Activated T-cell treated with anti-CD3 and anti-CD28 coated beads for 48 hours (primary cell): ENCODE results near the gene BBS4.

Experiments used
- DNase-seq: peaks from one replicate; pipeline ENCODE4 v3.0.0-alpha.2; 2020; ENCODE audit warnings: low read depth

The BBS4 gene

GRCh38 chr15:72764656-72765055 lies 78.6 kb downstream of the BBS4 start:
- no peak for DNase-seq

DNA sequence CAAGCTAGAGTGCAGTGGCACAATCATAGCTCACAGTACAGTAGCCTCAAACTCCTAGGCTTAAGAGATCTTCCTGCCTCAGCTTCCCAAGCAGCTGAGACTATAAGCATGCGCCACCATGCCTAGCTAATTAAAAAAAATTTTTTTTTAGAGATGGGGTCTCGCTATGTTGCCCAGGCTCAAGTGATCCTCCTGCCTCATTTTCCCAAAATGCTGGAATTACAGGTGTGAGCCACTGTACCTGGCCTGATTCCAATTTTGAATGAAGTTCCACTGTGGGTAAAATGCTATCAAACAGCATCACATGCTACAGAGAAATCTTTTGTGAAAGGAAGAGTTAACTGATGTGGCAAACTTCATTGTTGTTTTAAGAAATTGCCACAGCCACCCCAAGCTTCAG lies 80.0 kb downstream of the BBS4 start:
- DNase-seq = no peak

GRCh38 chr15:72766780-72767179 lies 80.8 kb downstream of the BBS4 start:
- no peak for DNase-seq

- DNase-seq = no peak
These were observed 84.8 kb downstream of the BBS4 start for GRCh38 chr15:72770673-72771328.

DNA sequence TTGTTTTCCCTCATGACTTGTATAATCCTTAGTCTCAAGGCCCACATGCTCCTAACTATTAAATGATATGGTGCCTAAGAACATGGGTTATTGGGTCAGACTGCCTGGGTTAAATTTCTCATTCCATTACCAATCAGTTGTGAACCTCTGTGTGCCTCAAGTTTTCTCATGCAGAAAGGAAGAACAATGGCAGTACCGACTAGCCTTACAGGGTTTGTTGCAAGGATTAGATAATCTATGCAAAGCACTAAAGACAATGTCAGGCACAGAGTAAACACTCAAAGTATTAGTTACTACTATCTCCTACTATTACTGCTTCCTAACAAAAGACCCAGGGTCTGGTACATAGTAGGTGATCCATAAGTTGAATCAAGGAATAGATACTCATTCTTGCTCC lies 85.3 kb downstream of the BBS4 start:
- DNase-seq = no peak

DNA sequence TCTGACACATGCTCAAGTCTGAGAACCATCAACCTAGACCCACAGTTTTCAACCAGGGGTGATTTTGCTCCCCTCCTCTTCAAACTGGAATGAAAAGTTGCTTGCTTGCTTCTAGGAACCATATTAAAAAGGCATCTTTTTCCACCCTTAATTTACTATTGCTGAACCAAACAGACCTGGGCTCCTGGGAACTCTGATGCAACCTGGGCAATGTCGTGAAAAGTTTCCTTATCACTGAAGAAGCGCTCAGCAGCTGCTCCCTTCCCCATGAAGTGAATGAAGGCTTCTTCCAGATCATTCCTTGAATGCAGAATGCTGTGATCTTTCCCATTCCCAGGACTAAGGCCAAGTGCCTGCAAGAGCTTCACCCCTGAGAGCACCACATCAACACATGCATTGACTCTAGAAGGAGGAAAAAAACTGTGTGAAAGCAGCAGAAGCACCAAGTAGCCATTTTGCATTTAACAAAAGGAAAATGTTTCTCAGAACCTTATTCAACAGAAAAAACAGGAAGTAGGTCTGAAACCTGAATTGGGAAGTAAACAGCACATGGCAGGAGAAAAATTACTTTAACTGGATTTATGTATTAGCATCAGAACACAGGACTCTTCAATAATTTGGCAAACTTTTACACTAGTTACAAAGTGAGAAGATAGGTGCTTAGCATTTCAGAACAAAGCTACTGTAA lies 88.8 kb downstream of the BBS4 start:
- DNase-seq = no peak

DNA sequence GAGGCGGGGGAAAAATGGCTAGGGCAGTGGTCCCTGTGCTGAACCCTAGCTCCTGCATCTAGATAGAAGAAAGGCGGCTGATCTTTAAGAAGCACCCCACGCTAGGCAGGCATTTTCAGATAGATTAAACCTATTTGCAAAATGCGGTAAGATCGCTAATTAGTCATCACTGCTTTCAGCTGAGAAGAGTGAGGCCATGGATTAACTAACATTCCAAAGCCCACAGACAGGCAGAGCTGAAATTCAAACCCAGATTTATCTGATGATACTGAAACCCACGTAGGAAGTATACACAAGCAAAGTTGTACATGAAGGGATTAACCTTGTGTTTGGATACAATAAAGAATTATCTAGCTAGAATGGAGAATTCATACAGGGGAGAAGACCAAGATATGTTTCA lies 92.8 kb downstream of the BBS4 start:
- DNase-seq = no peak

DNA sequence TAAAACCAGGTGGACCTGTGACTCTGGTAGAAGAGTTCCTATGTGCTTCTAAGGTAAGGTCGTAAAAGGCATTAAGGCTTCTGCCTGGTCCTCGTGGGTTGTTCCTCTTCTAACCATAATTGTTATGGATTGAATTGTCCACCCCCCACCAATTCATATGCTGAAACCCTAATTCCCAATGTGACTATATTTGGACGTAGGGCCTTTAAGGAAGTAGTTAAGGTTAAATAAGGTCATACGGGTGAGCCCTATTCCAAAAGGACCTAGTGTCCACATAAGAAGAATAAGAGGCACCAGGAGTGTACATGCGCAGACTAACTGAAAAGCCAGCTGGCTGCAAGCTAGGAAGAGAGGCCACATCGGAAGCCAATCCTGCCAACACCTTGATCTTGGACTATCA lies 95.6 kb downstream of the BBS4 start:
- DNase-seq = no peak

- no peak for DNase-seq
These were observed 96.4 kb downstream of the BBS4 start for GRCh38 chr15:72782274-72783003.

DNA sequence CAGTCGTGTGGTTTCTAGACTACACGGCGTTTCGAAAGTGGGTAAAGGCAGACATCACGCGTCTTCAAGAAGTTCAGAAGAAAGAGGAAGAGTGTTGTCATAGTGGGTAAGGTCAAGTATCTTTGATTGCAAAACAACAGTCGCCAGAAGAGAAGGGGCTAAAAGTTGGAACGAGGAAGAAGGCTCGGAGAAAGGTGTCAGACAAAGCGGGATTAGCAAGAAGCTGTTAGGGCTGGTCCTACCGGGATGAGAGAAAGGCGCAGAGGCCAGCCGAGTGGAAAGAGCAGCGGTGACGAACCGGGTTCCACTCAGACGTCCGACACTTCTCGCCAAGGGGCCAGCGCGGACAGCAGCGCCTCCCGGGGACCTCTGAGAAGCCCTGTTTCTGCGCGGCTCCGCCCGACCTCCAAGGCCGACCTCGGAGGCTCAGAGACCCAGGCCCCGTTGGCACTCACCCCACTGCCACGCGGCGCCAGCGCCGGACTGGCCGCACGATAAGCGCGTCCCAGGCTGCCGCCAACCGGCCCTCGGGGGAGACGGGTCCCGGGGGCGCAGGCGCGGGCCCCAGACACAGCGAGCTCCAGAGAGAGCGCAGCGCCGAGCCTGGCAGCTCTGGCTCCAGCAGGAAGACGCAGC lies 97.1 kb downstream of the BBS4 start:
- DNase-seq = no peak

DNA sequence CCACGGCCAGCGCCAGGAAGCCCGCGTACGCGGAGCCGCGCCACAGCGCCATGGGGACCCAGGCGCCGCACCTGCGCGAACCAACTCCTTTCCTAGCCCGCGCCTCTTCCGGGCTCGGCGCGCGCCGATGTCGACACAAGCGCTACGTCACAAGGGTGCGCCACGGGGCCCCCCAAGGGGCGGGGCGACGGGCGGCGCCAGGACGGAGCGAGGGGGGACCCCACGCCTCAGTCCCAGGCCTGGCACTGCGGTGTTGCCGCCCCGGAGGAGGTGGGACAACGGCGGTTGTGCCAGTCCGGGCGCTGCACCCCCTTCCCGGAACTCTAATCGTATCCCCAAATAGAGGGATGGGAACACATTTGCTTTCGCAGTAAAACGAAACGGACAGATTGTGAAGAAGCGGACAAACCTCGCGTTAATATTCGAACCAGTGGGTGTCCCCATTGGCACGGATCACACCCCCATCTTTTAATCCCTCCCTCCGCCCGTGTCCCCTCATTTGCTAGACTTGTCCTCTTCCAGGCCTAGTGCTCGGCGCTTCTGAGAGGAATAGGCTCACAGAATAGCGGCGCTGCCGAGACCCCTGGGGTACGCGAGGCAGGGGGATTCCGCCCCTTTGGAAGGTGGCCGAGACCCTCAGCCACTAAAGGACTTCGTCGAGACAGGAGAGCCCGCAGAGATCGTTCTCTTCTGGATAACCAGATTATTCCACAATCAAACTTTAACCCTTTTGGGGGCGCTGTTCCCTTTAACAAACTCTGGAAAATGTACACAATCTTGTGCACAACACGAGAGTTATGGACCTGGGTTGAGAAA lies 97.8 kb downstream of the BBS4 start, which contains the start of gene ADPGK:
Gene ADPGK (minus strand): TSS at position 119 of the 816 bp plus-strand sequence. CDS start 67 bp downstream, at position 52.
- DNase-seq = peak; percentile 95

GRCh38 chr15:72784456-72784876 lies 98.5 kb downstream of the BBS4 start:
- DNase-seq = no peak

- peak; percentile 48 for DNase-seq
These were observed 99.4 kb downstream of the BBS4 start for GRCh38 chr15:72785432-72785831.

GRCh38 chr15:72785841-72786240 lies 99.8 kb downstream of the BBS4 start:
- no peak for DNase-seq

DNA sequence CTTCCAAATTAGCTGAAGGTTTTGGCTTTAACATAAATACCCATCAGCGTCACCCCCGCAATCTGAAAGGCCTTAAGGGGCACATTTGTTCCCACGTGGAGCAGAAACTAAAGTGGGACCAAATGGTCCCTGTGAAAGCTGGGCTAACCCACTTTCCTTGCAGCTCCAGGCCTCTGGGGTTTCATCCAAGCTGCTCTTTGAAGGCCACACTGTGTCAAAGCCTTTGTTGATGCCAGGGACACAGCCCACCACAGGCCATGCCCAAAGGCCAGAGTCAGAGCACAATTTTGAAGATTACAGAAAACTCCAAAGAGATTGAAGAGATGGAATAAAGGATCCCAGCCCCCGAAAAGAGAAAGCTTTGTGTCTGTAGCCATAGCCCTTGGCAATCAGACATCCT lies 100.2 kb downstream of the BBS4 start:
- no peak for DNase-seq

GRCh38 chr15:72786676-72787345 lies 100.8 kb downstream of the BBS4 start:
- no peak for DNase-seq

GRCh38 chr15:72787526-72787925 lies 101.5 kb downstream of the BBS4 start:
- DNase-seq = no peak
